ENCODE measurements around the gene IPCEF1.

Gene IPCEF1

DNA sequence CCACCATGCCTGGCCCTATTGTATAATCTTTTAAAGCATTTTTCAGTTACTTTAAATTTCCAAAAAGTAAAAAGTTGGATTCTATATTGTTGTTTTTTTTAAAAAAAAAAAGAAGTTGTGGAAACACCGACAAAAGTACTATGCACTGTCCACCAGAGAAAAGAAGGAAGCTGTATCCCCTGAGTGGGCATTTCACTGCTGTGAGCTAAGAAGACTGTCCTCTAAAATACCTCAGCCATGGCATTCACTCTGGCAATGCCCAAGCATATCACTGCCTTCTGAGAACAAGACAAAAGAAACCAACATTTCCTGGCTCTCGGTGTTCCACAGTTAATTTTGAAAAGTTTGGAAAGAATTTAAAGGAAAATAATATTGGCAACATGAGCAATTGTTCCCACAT lies 117.8 kb downstream of the IPCEF1 start:
- no peaks in the 10 kb centered on the region for H3K36me3 ChIP-seq (ENCODE audit: insufficient read depth, low read length)
- no peaks in the 10 kb centered on the region for H3K9me3 ChIP-seq (ENCODE audit: low read depth, low read length)
- DNase-seq (ENCODE audit: low read depth, low spot score) = no peak
- TF ChIP-seq POLR2AphosphoS5 (IDR thresholded peaks at IDR 0.05; ENCODE audit: borderline replicate concordance, low read depth, low read length) = no peak
- TF ChIP-seq EZH2 (IDR thresholded peaks at IDR 0.05) = no peak
- no peak for TF ChIP-seq FOXP2 (optimal IDR thresholded peaks at IDR 0.05; ENCODE audit: control extremely low read depth, extremely low read length, insufficient read depth)
- H3K9ac ChIP-seq (ENCODE audit: insufficient read length) = no peak overlapping the region
- H3K4me3 ChIP-seq = no peak overlapping the region
- H3K27ac ChIP-seq = no peak overlapping the region

DNA sequence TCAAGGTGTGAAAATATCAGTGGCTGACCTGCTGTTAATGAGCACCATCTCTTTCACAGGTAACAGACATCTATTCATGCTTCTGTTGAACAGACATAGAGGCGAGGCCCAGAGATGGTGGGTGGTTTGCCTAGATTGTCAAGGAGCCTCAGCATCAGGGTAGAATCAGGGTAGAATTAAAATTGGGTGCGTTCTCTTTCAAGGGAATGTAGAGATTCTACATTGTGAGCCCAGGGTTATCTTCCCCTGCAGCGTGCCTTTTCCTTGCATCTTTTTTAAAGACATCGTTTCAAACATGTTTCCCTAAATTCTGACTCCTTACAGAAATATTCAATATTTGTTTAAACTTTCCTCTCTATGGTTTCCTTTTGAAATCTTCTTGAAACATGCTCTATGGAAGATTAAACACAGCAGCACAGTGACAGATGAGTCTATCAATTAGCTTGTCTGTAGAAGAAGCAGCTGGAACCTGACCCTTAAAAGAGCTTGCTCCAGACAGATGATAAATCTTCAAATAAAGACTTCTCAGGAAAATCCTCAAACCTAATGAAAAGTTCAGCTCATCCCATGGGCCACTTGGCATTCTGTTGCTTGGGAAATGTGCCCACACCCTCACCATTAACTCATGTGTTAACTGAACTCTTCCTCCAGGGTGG lies 119.8 kb downstream of the IPCEF1 start:
- no peak overlapping the region for H3K4me3 ChIP-seq
- no peaks in the 10 kb centered on the region for H3K9me3 ChIP-seq (ENCODE audit: low read depth, low read length)
- no peak overlapping the region for H3K9ac ChIP-seq (ENCODE audit: insufficient read length)
- H3K27ac ChIP-seq = no peak overlapping the region
- TF ChIP-seq FOXP2 (optimal IDR thresholded peaks at IDR 0.05; ENCODE audit: control extremely low read depth, extremely low read length, insufficient read depth) = no peak
- no peak for TF ChIP-seq EZH2 (IDR thresholded peaks at IDR 0.05)
- no peak for TF ChIP-seq POLR2AphosphoS5 (IDR thresholded peaks at IDR 0.05; ENCODE audit: borderline replicate concordance, low read depth, low read length)
- DNase-seq (ENCODE audit: low read depth, low spot score) = no peak
- no peaks in the 10 kb centered on the region for H3K36me3 ChIP-seq (ENCODE audit: insufficient read depth, low read length)

DNA sequence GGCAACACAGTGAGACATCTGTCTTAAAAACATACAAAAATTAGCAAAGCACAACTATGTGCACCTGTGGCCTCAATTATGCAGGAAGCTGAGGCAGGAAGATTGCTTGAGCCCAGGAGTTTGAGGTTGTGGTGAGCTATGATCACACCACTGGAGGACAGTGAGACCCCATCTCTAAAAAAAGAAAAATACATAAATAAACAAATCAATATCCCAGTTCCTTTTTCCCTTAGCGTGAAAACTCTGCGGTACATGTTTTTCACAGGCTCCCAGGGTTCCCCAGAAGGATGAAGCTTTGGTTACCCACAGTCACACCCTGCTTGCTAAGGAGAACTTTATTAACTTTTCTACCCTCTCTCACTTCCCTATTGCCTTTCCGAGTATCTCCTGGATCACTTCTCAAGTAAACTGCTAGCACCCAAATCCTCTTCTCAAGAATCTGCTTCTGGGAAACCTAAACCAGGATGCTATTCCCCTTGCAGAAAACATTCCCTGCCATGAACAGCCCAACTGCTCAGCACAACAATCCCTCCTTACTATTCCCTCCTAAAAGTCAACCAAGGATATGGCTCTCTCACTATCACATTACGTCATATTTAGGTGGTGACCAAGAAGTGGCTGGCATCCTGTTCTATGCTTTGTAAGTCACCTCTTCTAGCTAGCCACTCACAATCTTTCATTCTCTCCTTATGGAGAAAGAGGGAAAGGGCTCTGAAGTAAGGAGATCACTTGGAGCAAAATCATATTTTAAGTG lies 122.4 kb downstream of the IPCEF1 start:
- Histone ChIP-seq H3K27ac (no peak overlapping the region), H3K36me3 (ENCODE audit: insufficient read depth, low read length) (no peaks in the 10 kb centered on the region), H3K9me3 (ENCODE audit: low read depth, low read length) (no peaks in the 10 kb centered on the region), H3K9ac (ENCODE audit: insufficient read length) (no peak overlapping the region), H3K4me3 (no peak overlapping the region)
- TF ChIP-seq EZH2 (IDR thresholded peaks at IDR 0.05) = no peak
- TF ChIP-seq POLR2AphosphoS5 (IDR thresholded peaks at IDR 0.05; ENCODE audit: borderline replicate concordance, low read depth, low read length) = no peak
- no peak for TF ChIP-seq FOXP2 (optimal IDR thresholded peaks at IDR 0.05; ENCODE audit: control extremely low read depth, extremely low read length, insufficient read depth)
- DNase-seq (ENCODE audit: low read depth, low spot score) = no peak

DNA sequence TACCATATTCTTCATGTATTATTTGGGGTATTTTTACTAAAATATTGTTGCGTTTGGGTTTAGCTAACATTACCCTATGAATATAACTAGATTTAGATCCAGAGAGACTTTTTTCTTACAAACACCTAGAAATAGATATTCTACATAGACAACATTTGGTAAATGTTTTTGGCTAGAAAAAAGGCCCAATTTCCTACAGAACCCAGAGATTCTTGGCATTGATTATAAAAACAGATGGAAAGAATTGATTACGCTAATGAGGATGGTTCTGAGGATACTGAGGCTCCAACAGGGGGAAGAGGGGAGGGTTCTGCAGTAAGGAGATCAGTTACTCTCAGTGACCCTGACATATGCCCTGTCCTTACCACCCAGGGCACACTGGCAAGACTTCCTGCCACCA lies 123.2 kb downstream of the IPCEF1 start:
- Histone ChIP-seq H3K27ac (no peak overlapping the region), H3K9ac (ENCODE audit: insufficient read length) (no peak overlapping the region), H3K9me3 (ENCODE audit: low read depth, low read length) (no peaks in the 10 kb centered on the region), H3K4me3 (no peak overlapping the region), H3K36me3 (ENCODE audit: insufficient read depth, low read length) (no peaks in the 10 kb centered on the region)
- TF ChIP-seq FOXP2 (optimal IDR thresholded peaks at IDR 0.05; ENCODE audit: control extremely low read depth, extremely low read length, insufficient read depth) (no peak), POLR2AphosphoS5 (IDR thresholded peaks at IDR 0.05; ENCODE audit: borderline replicate concordance, low read depth, low read length) (no peak), EZH2 (IDR thresholded peaks at IDR 0.05) (no peak)
- no peak for DNase-seq (ENCODE audit: low read depth, low spot score)

DNA sequence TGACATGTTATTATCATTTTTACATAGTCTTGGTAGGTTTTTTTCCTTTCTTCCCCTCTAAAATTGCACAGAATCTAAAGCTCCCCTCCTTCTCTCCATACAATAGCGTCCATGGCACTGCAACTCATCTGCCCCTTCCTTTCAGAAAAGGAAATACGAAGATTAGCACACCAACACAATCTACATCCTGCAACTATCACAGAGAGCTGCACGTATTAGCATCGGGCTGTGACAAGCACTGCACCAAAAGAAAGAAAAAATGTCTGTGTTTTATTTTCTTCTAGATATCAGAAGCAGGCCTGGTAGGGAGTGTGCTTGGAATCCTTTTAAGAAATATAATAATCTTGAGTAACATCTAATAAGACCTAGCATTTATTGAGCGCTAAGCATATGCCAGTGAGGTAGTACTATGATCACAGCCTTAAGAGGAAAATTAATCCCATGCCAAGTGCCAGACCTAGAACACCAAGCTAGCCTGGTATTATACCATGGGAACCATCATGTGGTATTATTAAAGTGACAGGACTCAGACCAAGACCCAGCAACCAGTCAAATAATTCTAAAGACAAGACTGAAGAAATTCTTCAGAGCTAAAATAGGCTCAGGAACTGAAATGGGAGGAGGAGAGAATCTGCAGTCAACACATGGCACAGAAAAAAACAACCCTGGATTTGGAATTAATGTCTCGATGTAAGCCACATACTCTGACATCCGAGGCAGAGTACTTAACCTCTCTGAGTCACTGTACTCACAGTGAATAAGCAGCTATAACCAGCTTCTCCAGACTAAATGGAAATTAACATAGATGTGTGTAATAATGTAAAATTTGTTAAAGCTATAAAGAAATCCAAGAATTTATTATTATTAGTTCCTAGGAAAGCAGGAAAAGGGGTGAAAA lies 124.3 kb downstream of the IPCEF1 start:
- TF ChIP-seq EZH2 (IDR thresholded peaks at IDR 0.05) = no peak
- no peak for TF ChIP-seq POLR2AphosphoS5 (IDR thresholded peaks at IDR 0.05; ENCODE audit: borderline replicate concordance, low read depth, low read length)
- no peak for TF ChIP-seq FOXP2 (optimal IDR thresholded peaks at IDR 0.05; ENCODE audit: control extremely low read depth, extremely low read length, insufficient read depth)

GRCh38 chr6:154230910-154231595 lies 125.5 kb downstream of the IPCEF1 start:
- TF ChIP-seq EZH2 (IDR thresholded peaks at IDR 0.05) (no peak), FOXP2 (optimal IDR thresholded peaks at IDR 0.05; ENCODE audit: control extremely low read depth, extremely low read length, insufficient read depth) (no peak), POLR2AphosphoS5 (IDR thresholded peaks at IDR 0.05; ENCODE audit: borderline replicate concordance, low read depth, low read length) (no peak)
- no peak for DNase-seq (ENCODE audit: low read depth, low spot score)
- Histone ChIP-seq H3K9me3 (ENCODE audit: low read depth, low read length) (no peaks in the 10 kb centered on the region), H3K9ac (ENCODE audit: insufficient read length) (no peak overlapping the region), H3K27ac (no peak overlapping the region), H3K4me3 (no peak overlapping the region), H3K36me3 (ENCODE audit: insufficient read depth, low read length) (no peaks in the 10 kb centered on the region)

More for the DNA sequence above, 124.3 kb downstream of the IPCEF1 start:
- Histone ChIP-seq H3K36me3 (ENCODE audit: insufficient read depth, low read length) (no peaks in the 10 kb centered on the region), H3K4me3 (no peak overlapping the region), H3K9ac (ENCODE audit: insufficient read length) (no peak overlapping the region), H3K27ac (no peak overlapping the region), H3K9me3 (ENCODE audit: low read depth, low read length) (no peaks in the 10 kb centered on the region)
- no peak for DNase-seq (ENCODE audit: low read depth, low spot score)

GRCh38 chr6:154230393-154230792 lies 126.2 kb downstream of the IPCEF1 start:
- Histone ChIP-seq H3K27ac (no peak overlapping the region), H3K4me3 (no peak overlapping the region), H3K36me3 (ENCODE audit: insufficient read depth, low read length) (no peaks in the 10 kb centered on the region), H3K9me3 (ENCODE audit: low read depth, low read length) (no peaks in the 10 kb centered on the region), H3K9ac (ENCODE audit: insufficient read length) (no peak overlapping the region)
- DNase-seq (ENCODE audit: low read depth, low spot score) = no peak
- TF ChIP-seq FOXP2 (optimal IDR thresholded peaks at IDR 0.05; ENCODE audit: control extremely low read depth, extremely low read length, insufficient read depth) (no peak), POLR2AphosphoS5 (IDR thresholded peaks at IDR 0.05; ENCODE audit: borderline replicate concordance, low read depth, low read length) (no peak)

All from SK-N-MC (cell line).